ENCODE results near the gene FRS2. TPM values are rescaled to one million over a fixed set of nuclear protein-coding genes. Genes with fewer than 3 reads are reported as not detected.

Gene FRS2
- total and polyA plus RNA-seq, 10 donors: 3.4 to 51.7 (median 26.5) TPM

- intact Hi-C loops (cut with DNase I; ENCODE audit: low total_unique reads): no loop called here
- Histone ChIP-seq H3K27me3 (replicated peaks in 1 of 7) (no peaks in the 10 kb centered on the region), H3K27ac (no peak overlapping the region), H3K4me1 (no peaks in the 10 kb centered on the region), H3K36me3 (no peaks in the 10 kb centered on the region), H3K4me3 (no peak overlapping the region), H3K9me3 (no peaks in the 10 kb centered on the region)
- no peak for DNase-seq
- 51 to 63% (median 60%) methylated on average over 6 of the region's 6 CpGs for WGBS, 5 donors
- no peak for TF ChIP-seq POLR2AphosphoS5 (IDR thresholded peaks at IDR 0.05)
- no peak for TF ChIP-seq POLR2A (IDR thresholded peaks at IDR 0.05)
- TF ChIP-seq CTCF (IDR thresholded peaks at IDR 0.05 in 8 of 11, conservative IDR thresholded peaks at IDR 0.05 in 3 of 11): no peak
Measured at GRCh38 chr12:69619050-69619449, 148.9 kb downstream of the FRS2 start.

GRCh38 chr12:69620077-69620476 lies 149.9 kb downstream of the FRS2 start:
- no peak overlapping the region for H3K27ac ChIP-seq
- H3K4me1 ChIP-seq: no peaks in the 10 kb centered on the region
- 85 to 94% (median 87%) methylated on average over 4 of the region's 4 CpGs for WGBS, 5 donors
- H3K9me3 ChIP-seq: no peaks in the 10 kb centered on the region
- no peak overlapping the region for H3K4me3 ChIP-seq
- no peaks in the 10 kb centered on the region for H3K27me3 ChIP-seq (replicated peaks in 1 of 7)
- no peaks in the 10 kb centered on the region for H3K36me3 ChIP-seq
- intact Hi-C loops (cut with DNase I; ENCODE audit: low total_unique reads): no loop called here
- TF ChIP-seq POLR2AphosphoS5 (IDR thresholded peaks at IDR 0.05): no peak
- no peak for TF ChIP-seq CTCF (IDR thresholded peaks at IDR 0.05 in 8 of 11, conservative IDR thresholded peaks at IDR 0.05 in 3 of 11)
- DNase-seq: no peak

- no peaks in the 10 kb centered on the region for H3K36me3 ChIP-seq
- TF ChIP-seq POLR2AphosphoS5 (IDR thresholded peaks at IDR 0.05): no peak
- no peak for TF ChIP-seq POLR2A (IDR thresholded peaks at IDR 0.05)
- no peak for TF ChIP-seq CTCF (IDR thresholded peaks at IDR 0.05 in 8 of 11, conservative IDR thresholded peaks at IDR 0.05 in 3 of 11)
- WGBS, 5 donors: 90 to 97% (median 97%) methylated on average over 2 of the region's 2 CpGs
Measured at GRCh38 chr12:69620921-69621320, 150.7 kb downstream of the FRS2 start.

GRCh38 chr12:69621551-69621950 lies 151.4 kb downstream of the FRS2 start:
- Histone ChIP-seq H3K36me3 (no peaks in the 10 kb centered on the region), H3K4me1 (no peaks in the 10 kb centered on the region), H3K4me3 (no peak overlapping the region), H3K27me3 (replicated peaks in 1 of 7) (no peaks in the 10 kb centered on the region), H3K27ac (no peak overlapping the region), H3K9me3 (no peaks in the 10 kb centered on the region)
- intact Hi-C loops (cut with DNase I; ENCODE audit: low total_unique reads): no loop called here
- WGBS, 5 donors: 82 to 92% (median 86%) methylated on average over 2 of the region's 2 CpGs
- TF ChIP-seq CTCF (IDR thresholded peaks at IDR 0.05 in 8 of 11, conservative IDR thresholded peaks at IDR 0.05 in 3 of 11) (no peak), POLR2AphosphoS5 (IDR thresholded peaks at IDR 0.05) (no peak), POLR2A (IDR thresholded peaks at IDR 0.05) (no peak)
- no peak for DNase-seq

More at GRCh38 chr12:69620921-69621320, 150.7 kb downstream of the FRS2 start:
- Histone ChIP-seq H3K4me1 (no peaks in the 10 kb centered on the region), H3K27me3 (replicated peaks in 1 of 7) (no peaks in the 10 kb centered on the region), H3K4me3 (no peak overlapping the region), H3K27ac (no peak overlapping the region), H3K9me3 (no peaks in the 10 kb centered on the region)
- DNase-seq: no peak
- intact Hi-C loops (cut with DNase I; ENCODE audit: low total_unique reads): no loop called here

All from spleen (tissue), 11 donors.